ENCODE results near the gene YIF1A.
"Not testable (repeated sequence)": the region's sequence is repeated elsewhere in the genome, so short reads cannot be mapped to it uniquely, and the experiment has no call there.

The YIF1A gene

DNA sequence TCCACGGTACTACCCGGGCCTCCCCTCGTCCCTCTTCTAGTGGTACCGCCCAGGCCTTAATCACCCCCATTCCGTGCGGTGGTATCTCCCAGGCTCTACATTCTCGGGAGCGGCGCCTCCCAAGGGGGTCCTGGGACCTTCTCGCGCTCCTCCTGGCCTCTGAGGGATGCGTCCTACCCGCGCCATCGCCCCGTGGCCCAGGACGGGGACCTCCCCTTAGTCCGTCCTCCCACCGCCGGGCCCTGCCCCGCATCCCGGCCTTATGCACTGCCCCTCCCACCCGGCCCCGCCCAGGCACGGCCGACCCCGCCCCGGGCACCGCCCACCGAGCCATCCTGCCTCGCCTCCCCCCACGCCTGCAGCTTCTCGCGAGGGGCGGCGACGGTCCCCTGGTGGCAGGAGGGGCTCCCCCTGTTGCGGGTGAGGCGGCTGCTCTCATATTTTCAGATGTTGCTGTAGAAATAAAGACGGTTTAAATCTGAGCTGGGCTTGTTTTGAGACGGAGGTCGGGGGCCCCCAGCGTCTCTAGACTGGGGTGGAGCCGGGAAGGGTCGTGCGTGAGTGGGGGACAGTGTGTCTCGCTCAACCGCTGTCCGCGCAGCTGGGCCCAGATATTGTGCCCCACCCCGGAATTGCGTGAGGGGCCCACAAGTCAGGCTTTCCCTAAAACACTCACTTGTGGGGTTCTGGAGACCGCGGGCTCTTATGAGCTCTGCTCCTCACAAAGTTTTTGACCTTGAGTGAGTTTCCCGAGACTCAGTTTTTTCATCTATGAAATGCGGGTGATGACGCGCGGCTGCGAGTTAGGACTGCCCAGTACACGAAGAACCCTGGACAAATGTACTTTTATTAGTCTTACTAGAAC is 21.3 kb downstream of the YIF1A start:
- peak; percentile 65 to 79 for DNase-seq

- no peak for DNase-seq
Observed at GRCh38 chr11:66267039-66267378, 21.9 kb downstream of the YIF1A start.

DNA sequence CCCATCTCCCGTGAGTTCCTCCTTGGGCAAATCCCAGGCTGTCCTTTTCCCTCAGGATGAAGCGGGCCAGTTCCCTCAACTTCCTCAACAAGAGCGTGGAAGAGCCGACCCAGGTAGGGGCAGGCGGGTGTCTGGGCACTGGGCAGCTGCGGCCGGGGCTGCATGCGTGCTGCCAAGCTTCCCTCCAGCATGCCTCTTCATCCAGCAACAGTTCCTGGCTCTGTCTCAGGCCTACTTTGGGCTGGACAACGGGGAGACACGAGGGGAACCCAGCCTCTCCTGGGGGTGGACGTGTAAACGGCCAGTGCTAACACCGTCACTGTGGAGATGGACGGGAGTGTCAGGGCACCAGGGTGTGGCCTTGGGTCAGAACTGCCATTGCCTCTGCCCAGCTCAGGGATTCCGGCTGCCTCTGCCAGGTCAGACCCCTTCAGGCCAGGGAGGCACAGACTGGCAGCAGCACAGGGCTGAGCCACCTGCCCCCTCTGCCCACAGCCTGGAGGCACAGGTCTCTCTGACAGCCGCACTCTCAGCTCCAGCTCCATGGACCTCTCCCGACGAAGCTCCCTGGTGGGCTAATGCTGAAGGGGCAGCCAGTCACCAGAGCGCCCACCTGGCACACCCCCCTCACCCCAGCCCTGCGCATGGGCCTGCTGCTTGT is 22.4 kb downstream of the YIF1A start:
- no peak for DNase-seq

- DNase-seq: no peak
Observed at GRCh38 chr11:66265531-66266377, 23.2 kb downstream of the YIF1A start.

DNA sequence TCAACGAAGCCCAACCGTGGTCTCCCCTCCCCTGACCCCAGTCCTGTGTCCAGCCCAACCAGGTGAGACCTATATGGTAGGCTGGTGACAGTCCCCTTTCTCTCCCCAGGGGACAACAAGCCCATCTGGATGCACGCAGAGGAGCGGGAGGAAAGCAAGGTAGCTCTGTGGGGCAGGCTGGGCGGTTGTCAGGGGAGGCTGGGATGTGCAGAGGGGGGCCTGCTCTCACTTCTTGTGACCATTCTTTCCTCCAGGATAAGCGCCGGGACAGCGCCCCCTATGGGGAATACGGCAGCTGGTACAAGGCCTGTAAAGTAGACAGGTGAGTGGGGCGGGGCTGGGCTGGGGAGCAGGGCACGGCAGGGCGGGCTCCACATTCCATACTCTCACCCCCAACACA is 24.0 kb downstream of the YIF1A start:
- DNase-seq: peak in 1 of 2 experiments; percentile 3

- no peak for DNase-seq
Observed at GRCh38 chr11:66264383-66264782, 24.6 kb downstream of the YIF1A start.

- DNase-seq: no peak
Observed at GRCh38 chr11:66263785-66264184, 25.2 kb downstream of the YIF1A start.

DNA sequence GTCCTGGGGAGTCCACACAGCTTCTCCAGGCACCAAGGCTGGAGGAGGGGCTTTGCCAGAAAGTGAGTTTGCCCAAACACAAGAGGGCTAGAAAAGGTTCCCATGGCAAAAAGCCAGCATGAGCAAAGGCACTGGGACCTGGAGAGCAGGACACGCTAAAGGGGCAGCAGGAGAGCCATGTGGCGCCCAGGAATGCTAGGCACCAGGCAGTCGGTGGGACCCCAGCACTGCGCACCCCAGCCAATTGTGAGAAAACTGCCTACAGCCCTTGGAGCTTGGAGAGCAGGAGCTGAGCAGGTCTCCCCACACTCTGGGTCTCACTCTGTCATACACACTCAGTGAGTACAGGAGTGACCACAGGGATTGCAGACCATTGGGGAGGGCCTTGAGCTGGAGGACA is 25.7 kb downstream of the YIF1A start:
- DNase-seq: no peak

DNA sequence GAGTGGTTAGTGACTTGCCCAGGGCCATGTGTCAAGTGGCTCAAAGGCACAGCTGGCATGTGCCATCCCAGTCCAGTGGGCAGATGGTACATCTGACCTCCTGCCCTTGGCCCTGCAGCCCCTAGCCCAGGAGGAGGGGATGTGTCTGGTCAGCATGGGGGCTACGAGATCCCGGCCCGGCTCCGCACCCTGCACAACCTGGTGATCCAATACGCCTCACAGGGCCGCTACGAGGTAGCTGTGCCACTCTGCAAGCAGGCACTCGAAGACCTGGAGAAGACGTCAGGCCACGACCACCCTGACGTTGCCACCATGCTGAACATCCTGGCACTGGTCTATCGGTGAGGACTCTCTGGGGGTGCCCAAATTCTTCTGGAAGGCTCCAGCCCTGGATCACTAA is 26.2 kb downstream of the YIF1A start:
- DNase-seq: no peak

DNA sequence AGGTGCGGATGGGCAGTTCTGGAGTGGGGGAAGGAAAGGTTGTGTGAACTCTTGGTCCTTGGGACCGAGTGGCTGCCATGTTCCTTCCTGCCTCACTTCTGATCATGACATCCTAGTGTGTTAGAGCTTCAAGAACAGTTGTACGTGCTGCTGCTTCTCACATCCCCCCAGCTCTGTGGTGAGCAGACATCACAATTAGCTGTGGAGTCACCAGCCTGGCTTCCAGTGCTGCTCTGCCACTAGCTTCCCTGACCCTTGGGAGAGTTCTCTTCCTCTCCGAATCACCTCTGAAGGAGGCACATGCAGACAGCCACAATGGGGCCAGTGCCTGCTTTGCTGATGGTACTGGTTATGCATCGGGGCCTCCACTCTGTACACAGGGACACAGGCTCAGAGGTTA is 26.8 kb downstream of the YIF1A start:
- DNase-seq: no peak

DNA sequence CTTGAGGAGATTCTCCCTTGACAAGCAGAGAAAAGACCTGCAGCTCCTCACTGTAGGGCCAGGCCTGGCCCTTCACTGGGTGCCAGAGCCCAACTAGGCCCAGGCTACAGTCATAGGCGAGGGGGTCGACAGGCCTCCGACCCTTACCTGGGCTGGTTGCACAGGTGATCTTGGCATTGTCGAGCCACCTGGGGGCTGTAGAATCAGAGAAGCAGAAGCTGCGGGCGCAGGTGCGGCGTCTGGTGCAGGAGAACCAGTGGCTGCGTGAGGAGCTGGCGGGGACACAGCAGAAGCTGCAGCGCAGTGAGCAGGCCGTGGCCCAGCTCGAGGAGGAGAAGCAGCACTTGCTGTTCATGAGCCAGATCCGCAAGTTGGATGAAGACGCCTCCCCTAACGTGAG is 27.4 kb downstream of the YIF1A start:
- no peak for DNase-seq

DNA sequence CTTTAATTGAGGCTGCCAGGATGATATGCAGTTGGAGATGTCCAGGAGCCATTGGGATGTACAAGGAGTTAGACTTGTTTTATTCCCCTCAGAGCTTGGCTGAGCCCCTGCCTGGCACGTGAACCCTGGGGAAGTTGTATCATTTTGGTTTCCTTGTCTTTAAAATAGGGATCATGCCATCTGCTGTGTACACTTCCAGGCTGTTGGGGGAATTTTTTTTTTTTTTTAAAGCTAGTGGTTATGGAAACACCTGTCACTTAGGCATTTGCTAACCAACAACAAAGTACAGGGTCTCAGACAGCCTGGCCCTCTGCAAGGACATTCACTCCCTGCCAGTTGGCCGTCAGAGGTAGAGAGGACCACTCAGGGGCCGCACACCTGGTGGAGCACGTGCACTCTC is 29.0 kb downstream of the YIF1A start:
- no peak for DNase-seq

GRCh38 chr11:66259225-66259624 is 29.7 kb downstream of the YIF1A start:
- no peak for DNase-seq

DNA sequence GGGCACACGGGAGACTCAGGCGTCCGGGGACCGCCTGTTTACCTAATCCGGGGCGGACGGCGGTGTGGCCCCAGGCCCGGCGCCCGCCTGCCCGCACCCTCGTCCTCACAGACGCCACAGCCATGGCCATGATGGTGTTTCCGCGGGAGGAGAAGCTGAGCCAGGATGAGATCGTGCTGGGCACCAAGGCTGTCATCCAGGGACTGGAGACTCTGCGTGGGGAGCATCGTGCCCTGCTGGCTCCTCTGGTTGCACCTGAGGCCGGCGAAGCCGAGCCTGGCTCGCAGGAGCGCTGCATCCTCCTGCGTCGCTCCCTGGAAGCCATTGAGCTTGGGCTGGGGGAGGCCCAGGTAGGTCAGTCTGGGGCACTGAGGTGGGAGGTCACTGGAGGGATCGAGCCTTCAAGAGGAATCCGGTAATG is 30.5 kb downstream of the YIF1A start:
- DNase-seq: no peak

- DNase-seq: not testable (repeated sequence)
Observed at GRCh38 chr11:66253081-66253480, 35.9 kb downstream of the YIF1A start.

GRCh38 chr11:66251809-66252208 is 37.1 kb downstream of the YIF1A start:
- DNase-seq: no peak

GRCh38 chr11:66248903-66249302 is 40.0 kb downstream of the YIF1A start:
- DNase-seq: no peak

DNA sequence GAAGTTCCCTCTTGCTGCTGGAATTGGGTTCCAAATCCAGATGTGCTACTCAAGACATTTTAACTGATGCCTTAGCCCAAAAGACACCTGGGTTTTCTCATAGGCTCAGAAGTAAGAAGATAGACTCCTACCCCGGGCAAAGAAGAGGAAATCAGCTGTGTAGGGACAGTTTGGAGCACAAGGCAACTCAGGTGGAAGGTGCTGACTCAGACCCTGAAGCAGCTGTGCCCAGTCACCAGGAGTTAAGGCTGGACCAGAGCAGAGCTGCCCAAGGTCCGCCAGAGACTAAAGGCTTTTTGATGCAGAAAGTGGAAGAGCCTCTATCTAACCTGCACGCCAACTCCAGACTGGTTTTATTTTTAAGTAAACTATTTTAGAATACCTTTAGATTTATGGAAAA is 41.1 kb downstream of the YIF1A start:
- no peak for DNase-seq

DNA sequence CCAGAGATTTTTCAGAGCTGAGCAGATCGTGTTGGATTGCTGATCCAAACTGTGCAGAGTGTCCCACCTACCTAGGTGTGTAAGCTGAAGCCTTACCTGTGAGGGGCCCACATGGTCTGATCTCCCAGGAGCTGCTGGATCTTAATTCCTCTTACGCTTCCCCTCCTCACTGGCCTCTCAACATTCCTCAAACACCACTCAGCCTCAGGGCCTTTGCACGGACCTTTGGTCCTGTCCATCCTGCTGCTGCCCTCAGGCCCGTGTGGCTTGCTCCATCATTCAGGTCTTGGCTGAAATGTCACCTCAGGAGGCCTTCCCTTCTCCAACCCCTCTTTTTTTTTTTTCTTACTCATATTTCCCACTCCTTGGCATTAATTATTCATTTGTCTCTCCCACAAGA is 41.6 kb downstream of the YIF1A start:
- DNase-seq: no peak

DNA sequence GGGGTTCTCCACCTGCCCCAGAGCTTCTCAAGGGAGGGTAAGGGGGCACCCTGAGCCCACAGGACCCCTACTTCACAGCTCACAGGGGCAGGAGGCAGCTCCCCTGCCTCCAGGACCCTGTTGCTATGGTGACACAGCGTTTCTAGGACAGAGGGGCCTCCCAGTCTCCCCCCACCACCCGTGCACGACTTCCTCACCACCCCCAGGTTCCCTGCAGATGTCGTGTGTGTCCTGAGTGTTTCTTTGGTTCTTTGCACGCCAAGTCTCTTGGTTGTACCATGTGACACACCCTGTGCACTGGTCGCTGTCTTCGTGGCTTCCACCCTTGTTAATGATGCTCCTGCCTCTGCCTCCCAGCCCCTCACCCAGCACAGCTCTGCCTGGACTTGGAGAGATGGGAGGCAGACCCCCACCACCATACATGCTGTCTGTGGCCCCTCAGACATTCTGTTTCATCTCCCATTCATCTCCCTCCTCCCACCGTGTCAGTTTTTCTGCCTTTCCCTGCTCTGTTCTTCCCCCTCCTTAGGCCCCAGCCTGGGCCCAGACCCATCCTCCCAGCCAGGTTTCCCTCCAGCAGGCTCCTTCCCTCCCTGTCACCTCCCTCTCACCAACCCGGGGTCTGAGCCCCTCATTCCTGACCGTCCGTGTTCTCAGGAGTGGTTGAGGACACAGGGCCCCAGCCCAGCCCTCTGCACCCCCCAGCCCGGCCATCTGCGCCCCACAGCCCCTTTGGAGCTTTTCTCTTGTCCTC is 45.0 kb downstream of the YIF1A start:
- DNase-seq: no peak

DNA sequence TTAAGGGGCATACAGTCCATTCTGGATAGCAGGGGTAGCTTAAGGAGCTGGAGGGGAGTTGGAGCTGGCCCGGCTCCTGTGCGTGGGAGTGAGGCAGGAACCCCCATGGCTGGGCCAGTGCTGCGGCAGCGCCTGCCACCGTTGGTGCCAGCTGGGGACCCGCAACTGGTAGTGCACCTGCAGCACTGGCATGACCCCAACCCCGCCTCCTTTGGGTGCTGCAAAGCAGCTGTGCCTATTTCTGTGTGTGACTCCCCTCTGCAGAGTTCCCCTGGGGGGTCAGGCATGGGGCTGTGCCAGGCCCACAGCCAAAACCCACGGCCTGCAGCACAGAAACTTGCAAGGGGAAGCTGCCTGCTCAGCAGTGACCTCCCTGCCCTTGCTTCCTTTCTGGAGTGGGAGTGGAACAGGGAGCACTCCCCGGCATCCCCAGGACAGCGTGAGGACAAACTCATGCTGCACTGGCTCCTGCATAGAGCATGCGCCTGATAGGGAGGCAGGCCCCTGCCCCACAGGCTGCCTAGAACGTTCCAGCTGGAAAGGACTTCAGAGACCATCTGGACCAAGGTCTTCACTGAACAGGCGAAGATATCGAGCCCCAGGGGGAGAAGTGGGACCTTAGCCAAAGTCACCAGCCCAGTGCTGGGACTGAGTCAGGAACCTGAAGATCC is 46.7 kb downstream of the YIF1A start:
- DNase-seq: peak in 1 of 2 experiments; percentile 21

DNA sequence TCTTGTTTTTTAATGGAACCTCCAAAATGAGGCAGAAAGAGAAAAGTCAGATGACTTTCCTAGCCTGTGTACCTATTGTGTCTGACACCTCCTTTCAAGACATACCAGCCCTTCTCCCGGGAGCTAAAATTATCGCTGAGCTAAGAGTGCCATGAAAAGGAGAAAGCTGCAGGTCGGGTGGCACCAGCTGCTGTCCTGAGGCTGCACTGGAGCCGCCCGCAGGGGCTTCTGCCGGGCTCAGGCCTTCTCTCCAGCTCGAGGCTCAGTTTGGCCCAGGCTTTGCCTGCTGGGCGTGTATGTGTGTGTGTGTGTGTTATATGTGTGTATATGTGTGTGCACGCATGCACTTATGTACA is 48.2 kb downstream of the YIF1A start:
- no peak for DNase-seq
